ENCODE measurements around the gene ANKRD40CL.

GRCh38 chr17:50763716-50764475, 3.4 kb downstream of the ANKRD40CL start:
- TF ChIP-seq CTCF (IDR thresholded peaks at IDR 0.05) (no peak), ZFX (IDR thresholded peaks at IDR 0.05; ENCODE audit: borderline replicate concordance) (no peak)
